SK-N-SH (cell line): ENCODE results near the gene MTHFD2L. TPM values are rescaled to one million over a fixed set of nuclear protein-coding genes. Genes with fewer than 3 reads are reported as not detected.

Source experiments
- CTCF ChIA-PET: fragments of 300-600, 350-600 bp; formaldehyde crosslinking; extraction: SDS; loops from one replicate; lab custom pipeline; 2021; lab: Yijun Ruan, JAX
- POLR2A ChIA-PET: fragments of 350-600 bp; sonication (Branson Sonifier 250); formaldehyde crosslinking; extraction: SDS; loops from one replicate; lab custom pipeline; 2020; ENCODE audit warnings: antibody characterized with exemption, inconsistent platforms; lab: Yijun Ruan, JAX
- DNase-seq: peaks from one replicate; pipeline ENCODE4 v3.0.0; 2012
- H2AFZ ChIP-seq: fragments of 200-600 bp; sonication (generic); 2 replicates; pipeline ENCODE4 v1.8.1; 2016; ENCODE audit warnings: antibody characterized with exemption, mild to moderate bottlenecking, low read depth
- H3F3A ChIP-seq: fragments of 200-600 bp; sonication (generic); replicated peaks from 2 replicates; pipeline ENCODE3; 2016; ENCODE audit warnings: antibody characterized with exemption, mild to moderate bottlenecking; ENCODE audit not compliant: insufficient read depth
- H3K27ac ChIP-seq, 2 experiments: fragments of 200-500 bp in 1 of 2; fragments of 200-600 bp in 1 of 2; sonication (Bioruptor generic) in 1 of 2; sonication (generic), shearing (Covaris generic) in 1 of 2; 2 replicates each; pipeline versions ENCODE4 v1.5.1 to v1.6.1; 2014 to 2016; ENCODE audit warnings: low read depth in 2 of 2, inconsistent platforms in 1 of 2, low read length in 1 of 2, mild to moderate bottlenecking in 1 of 2, mixed read lengths in 1 of 2
- H3K27me3 ChIP-seq: fragments of 200-600 bp; sonication (generic), shearing (Covaris generic); 2 replicates; pipeline ENCODE4 v1.6.1; 2016; ENCODE audit warnings: mixed run types; ENCODE audit not compliant: insufficient read depth
- H3K36me3 ChIP-seq, 2 experiments: fragments of 200-500 bp in 1 of 2; fragments of 200-600 bp in 1 of 2; sonication (Bioruptor generic) in 1 of 2; sonication (generic) in 1 of 2; replicated peaks in 1 of 2; 2 replicates each; pipeline versions ENCODE3 to v1.5.1; 2014 to 2016; ENCODE audit warnings: low read length in 1 of 2, mild to moderate bottlenecking in 1 of 2; ENCODE audit not compliant: insufficient read depth in 2 of 2, control insufficient read depth in 1 of 2
- H3K4me1 ChIP-seq, 2 experiments: fragments of 200-500 bp in 1 of 2; fragments of 200-600 bp in 1 of 2; sonication (Bioruptor generic) in 1 of 2; sonication (generic), shearing (Covaris generic) in 1 of 2; 2 replicates each; pipeline versions ENCODE4 v1.5.1 to v1.6.1; 2014 to 2016; ENCODE audit warnings: low read depth in 1 of 2, low read length in 1 of 2, mixed run types in 1 of 2; ENCODE audit not compliant: insufficient read depth in 2 of 2, control insufficient read depth in 1 of 2
- H3K4me2 ChIP-seq: fragments of 200-600 bp; sonication (generic), shearing (Covaris generic); 2 replicates; pipeline ENCODE4 v1.6.1; 2017; ENCODE audit warnings: mixed run types
- H3K4me3 ChIP-seq, 2 experiments: fragments of 200-500 bp in 1 of 2; fragments of 200-600 bp in 1 of 2; sonication (Bioruptor generic) in 1 of 2; sonication (generic), shearing (Covaris generic) in 1 of 2; 2 replicates each; pipeline versions ENCODE4 v1.5.1 to v1.8.1; 2014 to 2016; ENCODE audit warnings: low read depth in 2 of 2, inconsistent platforms in 1 of 2, low read length in 1 of 2, mild to moderate bottlenecking in 1 of 2, mixed read lengths in 1 of 2, moderate library complexity in 1 of 2
- H3K79me2 ChIP-seq: fragments of 200-600 bp; sonication (generic); 2 replicates; pipeline ENCODE4 v1.8.1; 2017; ENCODE audit warnings: mild to moderate bottlenecking; ENCODE audit not compliant: insufficient read depth
- H3K9ac ChIP-seq: fragments of 200-600 bp; sonication (generic); 2 replicates; pipeline ENCODE4 v1.6.1; 2017; ENCODE audit warnings: mixed run types
- H3K9me2 ChIP-seq: fragments of 200-600 bp; sonication (generic); 2 replicates; pipeline ENCODE4 v1.6.1; 2017; ENCODE audit warnings: mixed run types
- H3K9me3 ChIP-seq: fragments of 200-600 bp; sonication (generic); 2 replicates; pipeline ENCODE4 v1.6.1; 2017; ENCODE audit warnings: mixed run types, mild to moderate bottlenecking, moderate library complexity
- H4K20me1 ChIP-seq: fragments of 200-600 bp; sonication (generic); 2 replicates; pipeline ENCODE4 v1.6.1; 2017; ENCODE audit warnings: mild to moderate bottlenecking, mixed run types; ENCODE audit not compliant: insufficient read depth
- CHD2 ChIP-seq: fragments of 150-350 bp; IDR thresholded peaks from 2 replicates; pipeline ENCODE4 v1.6.1; 2018; ENCODE audit warnings: low read length; ENCODE audit not compliant: partially characterized antibody
- CTCF ChIP-seq: fragments of 200-600 bp; sonication (generic); IDR thresholded peaks from 2 replicates; pipeline ENCODE4 v1.6.1; 2017; ENCODE audit warnings: antibody characterized with exemption, mild to moderate bottlenecking, moderate library complexity
- ELF1 ChIP-seq: IDR thresholded peaks from 2 replicates; pipeline ENCODE4 v1.4.0; 2012
- EP300 ChIP-seq, 2 experiments: IDR thresholded peaks; 2 replicates each; pipeline versions ENCODE4 v1.4.0 to v1.6.1; 2012; ENCODE audit warnings: borderline replicate concordance in 1 of 2, low read depth in 1 of 2, low read length in 1 of 2
- FOXM1 ChIP-seq: IDR thresholded peaks from 2 replicates; pipeline ENCODE4 v1.4.0; 2012; ENCODE audit warnings: low read depth, mild to moderate bottlenecking
- GATA2 ChIP-seq: sonication (generic); formaldehyde crosslinking; IDR thresholded peaks from 2 replicates; pipeline ENCODE4 v1.5.0; 2020; ENCODE audit warnings: mild to moderate bottlenecking, missing genetic modification reagents
- JUND ChIP-seq: IDR thresholded peaks from 2 replicates; pipeline ENCODE4 v1.4.0; 2012
- MXI1 ChIP-seq: IDR thresholded peaks from 2 replicates; pipeline ENCODE4 v1.6.1; 2012; ENCODE audit warnings: mild to moderate bottlenecking, low read depth, low read length, improper control_type of control experiment
- NRF1 ChIP-seq: IDR thresholded peaks from 2 replicates; pipeline ENCODE4 v1.6.1; 2012; ENCODE audit warnings: low read depth, mild to moderate bottlenecking, low read length
- PBX3 ChIP-seq: IDR thresholded peaks from 2 replicates; pipeline ENCODE4; 2012
- RAD21 ChIP-seq: IDR thresholded peaks from 2 replicates; pipeline ENCODE4 v1.6.1; 2012; ENCODE audit warnings: mild to moderate bottlenecking, low read length
- RCOR1 ChIP-seq: fragments of 150-350 bp; IDR thresholded peaks from 2 replicates; pipeline ENCODE4 v1.6.1; 2017; ENCODE audit warnings: antibody characterized with exemption, low read length
- RFX5 ChIP-seq: IDR thresholded peaks from 2 replicates; pipeline ENCODE4 v1.6.1; 2012; ENCODE audit warnings: mild to moderate bottlenecking, improper control_type of control experiment, low read length
- RXRA ChIP-seq: IDR thresholded peaks from 2 replicates; pipeline ENCODE4 v1.4.0; 2012; ENCODE audit warnings: low read depth, mild to moderate bottlenecking, borderline replicate concordance
- SIN3A ChIP-seq: IDR thresholded peaks from 2 replicates; pipeline ENCODE4 v1.6.1; 2012; ENCODE audit warnings: low read depth, mild to moderate bottlenecking, low read length, moderate library complexity, borderline replicate concordance
- TAF1 ChIP-seq: IDR thresholded peaks from 2 replicates; pipeline ENCODE4 v1.6.1; 2012; ENCODE audit warnings: low read depth, mild to moderate bottlenecking, low read length, moderate library complexity, borderline replicate concordance
- TCF12 ChIP-seq: IDR thresholded peaks from 2 replicates; pipeline ENCODE4 v1.4.0; 2012
- TEAD4 ChIP-seq: IDR thresholded peaks from 2 replicates; pipeline ENCODE4 v1.4.0; 2012; ENCODE audit warnings: mild to moderate bottlenecking, borderline replicate concordance; ENCODE audit not compliant: insufficient read depth
- YY1 ChIP-seq: IDR thresholded peaks from 2 replicates; pipeline ENCODE4 v1.4.0; 2012; ENCODE audit warnings: low read depth, mild to moderate bottlenecking
- ZBTB33 ChIP-seq: IDR thresholded peaks from 2 replicates; pipeline ENCODE4 v1.4.0; 2012; ENCODE audit warnings: low read depth, borderline replicate concordance
- WGBS: methylation state at CpG from one replicate; pipeline ENCODE4 v1.1.6; 2017; ENCODE audit warnings: low lambda C conversion rate; 5-methylcytosine and 5-hydroxymethylcytosine counted together
- polyA plus RNA-seq, 3 experiments: library from polyadenylated mRNA; depleted of rRNA; stranded (reverse); fragments of >200 nt; gene quantifications; 2 replicates each; pipeline ENCODE4 v1.2.3, GENCODE V29; 2012
- TF ChIP-seq, protein P1 (sequence below): IDR thresholded peaks from 2 replicates; pipeline ENCODE4 v1.4.0; 2012; ENCODE audit warnings: low read depth
- TF ChIP-seq, protein P2 (sequence below): fragments of 150-350 bp; IDR thresholded peaks from 2 replicates; pipeline ENCODE4 v1.6.1; 2017; ENCODE audit warnings: antibody characterized with exemption, low read length, low read depth, borderline replicate concordance

Gene MTHFD2L
- polyA plus RNA-seq, 1 of the 3 experiments (the other 2 are of a cell fraction): 4.8 TPM

- Histone ChIP-seq H3F3A (peaks cover 3% of the 10 kb centered on the region), H3K4me1 (no peaks in the 10 kb centered on the region), H3K9me3 (0 out of 2 replicates have a peak, but pooled peaks cover 5% of the 10 kb centered on the region), H3K4me3 (no peak overlapping the region), H3K27me3 (peaks cover 12% of the 10 kb centered on the region), H3K79me2 (no peaks in the 10 kb centered on the region), H3K9me2 (no peaks in the 10 kb centered on the region), H4K20me1 (no peaks in the 10 kb centered on the region), H3K9ac (no peak overlapping the region), H2AFZ (no peak overlapping the region), H3K27ac (no peak overlapping the region), H3K36me3 (no peaks in the 10 kb centered on the region), H3K4me2 (no peak overlapping the region)
- no peak for DNase-seq
- 10% methylated on average over 2 of the region's 2 CpGs for WGBS
- ChIA-PET CTCF (no interaction called here), POLR2A (no interaction called here)
- TF ChIP-seq, protein P1, sequence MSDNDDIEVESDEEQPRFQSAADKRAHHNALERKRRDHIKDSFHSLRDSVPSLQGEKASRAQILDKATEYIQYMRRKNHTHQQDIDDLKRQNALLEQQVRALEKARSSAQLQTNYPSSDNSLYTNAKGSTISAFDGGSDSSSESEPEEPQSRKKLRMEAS: no peak
- no peak for TF ChIP-seq MXI1
- TF ChIP-seq GATA2 (CRISPR knock-in tag): no peak
- TF ChIP-seq, protein P2, sequence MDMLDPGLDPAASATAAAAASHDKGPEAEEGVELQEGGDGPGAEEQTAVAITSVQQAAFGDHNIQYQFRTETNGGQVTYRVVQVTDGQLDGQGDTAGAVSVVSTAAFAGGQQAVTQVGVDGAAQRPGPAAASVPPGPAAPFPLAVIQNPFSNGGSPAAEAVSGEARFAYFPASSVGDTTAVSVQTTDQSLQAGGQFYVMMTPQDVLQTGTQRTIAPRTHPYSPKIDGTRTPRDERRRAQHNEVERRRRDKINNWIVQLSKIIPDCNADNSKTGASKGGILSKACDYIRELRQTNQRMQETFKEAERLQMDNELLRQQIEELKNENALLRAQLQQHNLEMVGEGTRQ: no peak
- no peak for TF ChIP-seq ELF1
- TF ChIP-seq SIN3A: no peak
- no peak for TF ChIP-seq CTCF
These were observed 168.0 kb downstream of the MTHFD2L start for GRCh38 chr4:74325886-74326285.

DNA sequence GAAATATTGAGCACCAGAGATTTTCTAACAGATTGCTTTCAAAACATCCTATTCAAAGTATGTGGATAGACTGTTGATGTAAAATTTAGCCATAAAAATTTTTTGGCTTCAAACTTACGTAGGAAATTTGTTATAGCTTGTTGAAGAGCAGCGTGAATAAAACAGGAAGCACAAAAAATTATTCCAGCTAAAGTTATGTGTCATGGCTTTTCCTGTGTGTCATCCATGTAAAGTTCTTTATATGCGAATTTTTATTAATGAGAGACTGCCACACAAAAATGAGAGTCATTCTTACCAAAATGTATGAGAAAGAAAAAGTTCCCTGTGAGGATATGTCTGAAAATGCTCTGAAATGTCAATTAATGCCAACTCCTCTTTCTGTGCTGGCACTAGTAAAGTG lies 169.8 kb downstream of the MTHFD2L start:
- H3K79me2 ChIP-seq: no peaks in the 10 kb centered on the region
- H3K27ac ChIP-seq: no peak overlapping the region
- DNase-seq: no peak
- H3K27me3 ChIP-seq: no peaks in the 10 kb centered on the region; the same call in 1 of the 2 replicates
- no peaks in the 10 kb centered on the region for H3K4me1 ChIP-seq
- POLR2A ChIA-PET: no interaction called here
- H4K20me1 ChIP-seq: no peaks in the 10 kb centered on the region
- no peak overlapping the region for H3K9ac ChIP-seq
- no peak overlapping the region for H3K4me3 ChIP-seq
- no peaks in the 10 kb centered on the region for H3K9me2 ChIP-seq
- CTCF ChIA-PET: no interaction called here
- 0 out of 2 replicates have a peak, but pooled peaks cover 5% of the 10 kb centered on the region for H3K9me3 ChIP-seq
- H2AFZ ChIP-seq: no peak overlapping the region
- peaks cover 3% of the 10 kb centered on the region for H3F3A ChIP-seq
- TF ChIP-seq RCOR1 (no peak), RAD21 (no peak), ZBTB33 (no peak), TAF1 (no peak), CHD2 (no peak), YY1 (no peak), MXI1 (no peak), NRF1 (no peak), GATA2 (CRISPR knock-in tag) (no peak), TEAD4 (no peak), JUND (no peak), EP300 (IDR thresholded peaks at IDR 0.05; ENCODE audit: borderline replicate concordance in 1 of 2, low read depth in 1 of 2, low read length in 1 of 2) (no peak), CTCF (no peak), PBX3 (no peak), RXRA (no peak), FOXM1 (no peak), TCF12 (no peak), RFX5 (no peak)
- TF ChIP-seq, all 33 proteins: peak for 0
- H3K36me3 ChIP-seq: no peaks in the 10 kb centered on the region
- WGBS: 10% methylated on average over 3 of the region's 3 CpGs
- H3K4me2 ChIP-seq: no peak overlapping the region
